HCT116 (cell line): Measurements from ENCODE around the gene KIF21B.

ENCODE experiments used
- JUND ChIP-seq: IDR thresholded peaks from 2 replicates; pipeline ENCODE4 v1.6.1; 2012
- TF ChIP-seq, protein P1 (sequence below), 3 experiments: fragments of 200-600 bp in 1 of 3; sonication (generic) in 1 of 3; IDR thresholded peaks in 2 of 3; conservative IDR thresholded peaks in 1 of 3; 2 replicates each; pipeline ENCODE4 v1.5.1; 2012 to 2017; ENCODE audit warnings: low read depth in 2 of 3, low read length in 2 of 3, antibody characterized with exemption in 1 of 3, borderline replicate concordance in 1 of 3, control low read depth in 1 of 3, mild to moderate bottlenecking in 1 of 3, mixed read lengths in 1 of 3, mixed run types in 1 of 3, moderate library complexity in 1 of 3; ENCODE audit not compliant: insufficient read depth in 1 of 3

GRCh38 chr1:201042779-201043461 lies 19.4 kb upstream of the KIF21B start:
- TF ChIP-seq JUND = no peak
- TF ChIP-seq, protein P1, sequence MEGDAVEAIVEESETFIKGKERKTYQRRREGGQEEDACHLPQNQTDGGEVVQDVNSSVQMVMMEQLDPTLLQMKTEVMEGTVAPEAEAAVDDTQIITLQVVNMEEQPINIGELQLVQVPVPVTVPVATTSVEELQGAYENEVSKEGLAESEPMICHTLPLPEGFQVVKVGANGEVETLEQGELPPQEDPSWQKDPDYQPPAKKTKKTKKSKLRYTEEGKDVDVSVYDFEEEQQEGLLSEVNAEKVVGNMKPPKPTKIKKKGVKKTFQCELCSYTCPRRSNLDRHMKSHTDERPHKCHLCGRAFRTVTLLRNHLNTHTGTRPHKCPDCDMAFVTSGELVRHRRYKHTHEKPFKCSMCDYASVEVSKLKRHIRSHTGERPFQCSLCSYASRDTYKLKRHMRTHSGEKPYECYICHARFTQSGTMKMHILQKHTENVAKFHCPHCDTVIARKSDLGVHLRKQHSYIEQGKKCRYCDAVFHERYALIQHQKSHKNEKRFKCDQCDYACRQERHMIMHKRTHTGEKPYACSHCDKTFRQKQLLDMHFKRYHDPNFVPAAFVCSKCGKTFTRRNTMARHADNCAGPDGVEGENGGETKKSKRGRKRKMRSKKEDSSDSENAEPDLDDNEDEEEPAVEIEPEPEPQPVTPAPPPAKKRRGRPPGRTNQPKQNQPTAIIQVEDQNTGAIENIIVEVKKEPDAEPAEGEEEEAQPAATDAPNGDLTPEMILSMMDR (IDR thresholded peaks at IDR 0.05 in 2 of 3, conservative IDR thresholded peaks at IDR 0.05 in 1 of 3; ENCODE audit: borderline replicate concordance in 1 of 3, insufficient read depth in 1 of 3, low read depth in 2 of 3, low read length in 2 of 3) = peak; percentile 84 to 96 (median 88)
